IPS-11a (cell line): Measurements from ENCODE around the gene DNAH12.

ENCODE experiments used
- H3K4me3 ChIP-seq: one replicate; pipeline ENCODE4 v1.5.1; 2013; ENCODE audit warnings: low read depth, low read length, control low read depth

DNAH12 gene

GRCh38 chr3:57544181-57545125, at the start of gene DNAH12:
DNAH12 (minus strand) TSS chr3:57544344; CDS start chr3:57542870, 1,474 bp downstream.
- H3K4me3 ChIP-seq: no peak within 1 kb of the TSS

GRCh38 chr3:57592306-57592705, 48.2 kb upstream of the DNAH12 start:
- H3K4me3 ChIP-seq: no peak overlapping the region

- H3K4me3 ChIP-seq: no peak overlapping the region
Measured at GRCh38 chr3:57587905-57588304, 43.8 kb upstream of the DNAH12 start.

- H3K4me3 ChIP-seq: no peak overlapping the region
Measured at GRCh38 chr3:57586778-57587177, 42.6 kb upstream of the DNAH12 start.

GRCh38 chr3:57583544-57583943, 39.4 kb upstream of the DNAH12 start:
- no peak overlapping the region for H3K4me3 ChIP-seq

- no peak overlapping the region for H3K4me3 ChIP-seq
Measured at GRCh38 chr3:57582474-57583168, 38.5 kb upstream of the DNAH12 start.

GRCh38 chr3:57577801-57578200, 33.7 kb upstream of the DNAH12 start:
- H3K4me3 ChIP-seq: no peak overlapping the region

GRCh38 chr3:57575966-57576626, 32.0 kb upstream of the DNAH12 start:
- no peak overlapping the region for H3K4me3 ChIP-seq

GRCh38 chr3:57572096-57572495, 28.0 kb upstream of the DNAH12 start:
- no peak overlapping the region for H3K4me3 ChIP-seq

- H3K4me3 ChIP-seq: no peak overlapping the region
Measured at GRCh38 chr3:57570878-57571277, 26.7 kb upstream of the DNAH12 start.

- H3K4me3 ChIP-seq: no peak overlapping the region
Measured at GRCh38 chr3:57569859-57570450, 25.8 kb upstream of the DNAH12 start.

- H3K4me3 ChIP-seq: no peak overlapping the region
Measured at GRCh38 chr3:57559526-57559925, 15.4 kb upstream of the DNAH12 start.

- peak overlapping the region; percentile 82 for H3K4me3 ChIP-seq
Measured at GRCh38 chr3:57557085-57557537, 13.0 kb upstream of the DNAH12 start.

- peak overlapping the region; percentile 82 for H3K4me3 ChIP-seq
Measured at GRCh38 chr3:57556459-57557084, 12.4 kb upstream of the DNAH12 start.

GRCh38 chr3:57555738-57556458, 11.8 kb upstream of the DNAH12 start, which contains the start of gene PDE12:
PDE12 (plus strand) TSS chr3:57556274; CDS start chr3:57556380, 106 bp downstream.
- peak within 1 kb of the TSS; percentile 82 for H3K4me3 ChIP-seq

GRCh38 chr3:57555306-57555705, 11.2 kb upstream of the DNAH12 start:
- H3K4me3 ChIP-seq: peak overlapping the region; percentile 82

GRCh38 chr3:57546616-57547015, 2.5 kb upstream of the DNAH12 start:
- H3K4me3 ChIP-seq: no peak overlapping the region

- no peak overlapping the region for H3K4me3 ChIP-seq
Measured at GRCh38 chr3:57545636-57546268, 1.6 kb upstream of the DNAH12 start.

GRCh38 chr3:57538465-57538864, 5.7 kb downstream of the DNAH12 start:
- H3K4me3 ChIP-seq: no peak overlapping the region
